HG03175 (cell line): ENCODE results near the gene TEKT5.

Experiments used
- ATAC-seq: cut with Tn5 transposase; IDR thresholded peaks from one replicate; pipeline ENCODE4 v1.9.1; 2021; ENCODE audit warnings: mild to moderate bottlenecking, moderate library complexity; ENCODE audit not compliant: unreplicated experiment

Gene TEKT5

GRCh38 chr16:10612649-10613179, 82.0 kb downstream of the TEKT5 start:
- no peak for ATAC-seq

DNA sequence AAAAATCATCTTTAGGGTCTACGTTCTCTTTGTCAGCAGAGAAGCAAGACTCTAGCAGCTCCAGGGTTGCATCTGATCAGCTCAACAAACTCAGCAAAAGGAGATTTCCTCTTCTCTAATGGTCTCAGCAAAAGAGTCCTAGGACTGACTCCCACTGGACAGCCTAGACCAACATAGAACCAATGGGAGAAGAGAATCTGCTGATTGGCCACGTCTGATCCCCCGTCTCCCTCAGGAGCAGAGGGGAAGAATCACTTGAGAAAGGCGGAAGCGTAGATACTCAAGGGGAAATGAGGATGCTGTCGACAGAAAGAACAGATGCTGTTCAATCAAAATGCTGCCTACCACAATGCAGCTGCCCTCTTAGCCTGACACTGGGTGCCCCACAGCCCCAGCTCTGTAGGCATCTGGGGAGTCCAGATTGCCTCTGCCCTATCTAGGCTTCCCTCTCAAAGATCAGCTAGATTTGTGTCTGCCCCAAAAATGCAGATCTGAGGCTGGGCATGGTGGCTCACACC, 82.8 kb downstream of the TEKT5 start:
- ATAC-seq: no peak

- no peak for ATAC-seq
Measured at GRCh38 chr16:10610499-10611184, 84.1 kb downstream of the TEKT5 start.

DNA sequence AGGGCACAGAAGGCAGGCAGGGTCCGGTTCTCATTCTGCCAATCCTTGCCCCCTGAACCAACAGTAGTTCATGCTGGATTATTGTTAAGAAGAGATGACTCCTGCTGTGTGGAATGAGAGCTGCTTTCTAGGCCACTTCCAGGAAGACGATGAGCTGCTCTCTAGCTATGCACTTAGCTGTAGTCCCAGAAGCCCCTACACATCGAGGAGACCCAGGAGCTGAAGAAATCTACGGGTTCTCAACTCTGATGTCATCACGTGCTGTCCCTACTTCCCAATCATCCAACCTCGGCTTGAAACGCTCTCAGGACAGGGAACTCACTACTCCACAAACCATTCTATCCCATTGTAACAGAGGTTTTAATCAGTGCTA, 85.3 kb downstream of the TEKT5 start:
- ATAC-seq: no peak

GRCh38 chr16:10608687-10609401, 85.9 kb downstream of the TEKT5 start:
- no peak for ATAC-seq

DNA sequence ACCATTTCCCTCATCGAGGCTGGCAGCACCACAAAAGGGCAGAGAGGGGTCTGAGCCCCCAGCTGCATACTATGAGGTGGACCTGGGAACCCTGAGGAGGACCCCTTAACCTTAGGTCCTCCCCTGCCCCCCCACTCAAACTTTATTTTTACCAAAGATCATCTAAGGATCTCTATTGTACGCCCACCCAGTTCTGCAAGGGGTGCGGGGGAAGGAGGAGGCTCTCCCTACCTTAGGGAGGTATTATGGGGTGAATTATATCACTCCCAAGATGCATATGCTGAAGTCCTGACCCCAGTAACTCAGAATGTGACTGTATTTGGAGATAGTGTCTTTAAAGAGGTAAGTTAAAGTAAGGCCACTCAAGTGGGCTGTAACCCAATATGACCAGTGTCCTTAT, 87.6 kb downstream of the TEKT5 start:
- no peak for ATAC-seq

GRCh38 chr16:10606607-10607006, 88.1 kb downstream of the TEKT5 start:
- no peak for ATAC-seq

DNA sequence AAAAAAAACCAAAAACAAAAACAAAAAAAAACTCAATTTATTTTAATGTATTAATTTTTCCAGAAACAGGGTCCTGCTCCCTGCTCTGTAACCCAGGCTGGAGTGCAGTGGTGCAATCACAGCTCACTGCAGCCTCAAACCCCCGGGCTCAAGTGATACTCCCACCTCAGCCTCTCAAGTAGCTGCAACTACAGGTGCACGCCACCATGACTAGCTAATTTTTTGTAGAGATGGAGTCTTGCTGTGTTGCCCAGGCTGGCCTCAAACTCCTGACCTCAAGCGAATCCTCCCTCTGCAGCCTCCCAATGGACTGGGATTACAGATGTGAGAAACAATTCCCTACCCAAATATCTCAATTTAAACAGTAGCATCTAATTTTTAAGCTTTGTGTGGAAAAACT, 89.1 kb downstream of the TEKT5 start:
- no peak for ATAC-seq

GRCh38 chr16:10601444-10602408, 93.0 kb downstream of the TEKT5 start:
- no peak for ATAC-seq

GRCh38 chr16:10600782-10601443, 93.8 kb downstream of the TEKT5 start:
- ATAC-seq: no peak

- ATAC-seq: no peak
Measured at GRCh38 chr16:10599626-10600025, 95.1 kb downstream of the TEKT5 start.

- ATAC-seq: no peak
Measured at GRCh38 chr16:10598157-10598556, 96.6 kb downstream of the TEKT5 start.

DNA sequence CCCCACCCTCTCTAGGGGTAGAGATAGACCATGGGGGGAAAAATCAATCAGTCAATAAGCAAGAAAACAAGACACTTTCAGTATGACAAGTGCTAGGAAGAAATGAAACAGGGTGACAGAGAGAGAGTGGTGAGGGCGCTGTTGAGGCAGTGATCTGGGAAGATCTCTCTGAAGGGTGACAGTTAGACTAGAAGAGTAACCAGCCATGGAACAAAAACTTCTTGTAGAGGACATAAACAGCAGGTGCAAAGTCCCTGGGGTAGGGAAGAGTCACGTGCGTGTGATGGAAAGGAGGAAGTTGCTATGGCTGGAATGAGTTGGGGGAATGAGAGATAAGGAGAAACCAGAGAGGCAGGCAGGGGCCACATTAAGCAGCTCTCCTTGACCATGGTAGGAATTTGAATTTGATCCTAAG, 97.5 kb downstream of the TEKT5 start:
- ATAC-seq: no peak

DNA sequence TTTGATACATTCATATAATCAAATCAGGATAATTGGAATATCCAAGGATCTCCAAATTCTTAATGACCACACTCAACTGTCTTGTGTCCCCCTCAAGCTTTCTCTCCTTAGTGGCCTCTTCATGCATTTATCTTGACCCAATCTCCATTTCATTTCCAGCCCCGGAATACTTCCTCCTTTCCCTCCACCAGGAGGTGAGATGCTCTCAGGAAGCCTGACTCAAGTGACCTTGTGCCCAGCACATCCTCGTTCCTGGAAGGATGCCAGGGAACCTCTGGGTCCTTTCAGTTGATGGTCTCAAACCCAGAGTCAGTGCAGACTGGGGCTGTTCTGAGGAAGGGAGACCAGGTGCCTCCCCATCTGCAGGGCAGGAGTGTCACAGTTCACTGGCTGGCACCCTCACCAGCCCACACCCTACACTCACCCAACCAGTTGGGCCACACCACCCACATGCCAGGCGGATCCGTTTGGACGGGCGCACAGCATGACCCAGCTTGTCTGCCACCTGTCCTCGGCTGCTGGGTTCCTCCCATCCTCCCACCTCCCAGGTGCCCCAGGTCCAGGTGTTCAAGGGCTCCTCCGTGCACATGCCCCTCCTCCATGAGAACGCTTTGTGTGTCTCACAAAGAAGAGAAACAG, 100.3 kb downstream of the TEKT5 start:
- ATAC-seq: no peak

GRCh38 chr16:10592611-10593010, 102.1 kb downstream of the TEKT5 start:
- no peak for ATAC-seq

DNA sequence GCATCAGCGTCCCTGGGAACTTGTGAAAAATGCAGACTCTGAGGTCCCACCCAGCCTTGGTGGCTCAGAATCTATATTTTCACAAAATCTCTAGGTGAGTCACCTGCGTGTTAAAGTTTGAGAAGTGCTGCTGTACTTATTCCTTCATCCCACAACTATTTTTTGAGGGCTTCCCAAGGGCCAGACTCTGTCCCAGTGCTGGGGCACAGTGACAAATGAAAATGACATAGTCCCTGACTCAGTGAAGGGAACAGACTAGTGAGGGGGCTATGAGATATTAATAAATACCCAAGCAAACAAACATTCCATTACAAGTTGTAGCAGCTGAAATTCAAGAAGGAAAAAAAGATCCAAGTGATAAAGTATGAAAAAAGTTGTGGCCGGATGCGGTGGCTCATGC, 104.4 kb downstream of the TEKT5 start:
- no peak for ATAC-seq

GRCh38 chr16:10589109-10589508, 105.6 kb downstream of the TEKT5 start:
- no peak for ATAC-seq

GRCh38 chr16:10587622-10588021, 107.1 kb downstream of the TEKT5 start:
- no peak for ATAC-seq

DNA sequence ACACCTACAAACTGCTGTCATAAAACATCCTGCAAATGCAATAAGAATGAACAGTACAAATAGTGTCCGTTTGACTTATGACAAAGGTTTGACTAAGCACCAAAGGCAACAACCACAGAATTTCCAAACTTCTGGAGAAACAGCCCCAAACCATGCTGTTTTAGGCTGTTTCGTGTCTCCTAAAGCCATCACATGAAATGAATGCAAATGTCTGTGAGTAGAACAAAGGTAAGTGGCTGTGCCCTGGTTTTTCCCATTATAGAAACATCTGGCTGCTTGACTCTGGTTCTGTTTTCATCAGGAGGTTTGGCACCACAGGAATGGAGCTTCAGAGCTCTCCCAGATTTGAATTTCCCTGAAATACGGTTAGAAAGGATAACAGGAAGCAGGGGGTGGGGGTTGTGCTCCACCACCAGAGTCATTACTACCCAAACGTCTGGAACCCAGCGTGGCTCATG, 109.7 kb downstream of the TEKT5 start:
- ATAC-seq: no peak

- ATAC-seq: no peak
Measured at GRCh38 chr16:10583269-10583668, 111.5 kb downstream of the TEKT5 start.
